Diencephalon (tissue), 1 donor: ENCODE data around the gene NAALAD2. TPM values are rescaled to one million over a fixed set of nuclear protein-coding genes. Genes with fewer than 3 reads are reported as not detected.

ENCODE experiments used
- small RNA-seq: library from RNA; depleted of rRNA; stranded (forward); fragments of <200 nt; gene quantifications from one replicate; pipeline ENCODE3, GENCODE V24; 2014
- total RNA-seq: library from RNA; depleted of rRNA; stranded (reverse); fragments of >200 nt; gene quantifications from one replicate; pipeline ENCODE4 v1.2.3, GENCODE V29; 2014

The NAALAD2 gene
- total RNA-seq, result 16.8 TPM

DNA sequence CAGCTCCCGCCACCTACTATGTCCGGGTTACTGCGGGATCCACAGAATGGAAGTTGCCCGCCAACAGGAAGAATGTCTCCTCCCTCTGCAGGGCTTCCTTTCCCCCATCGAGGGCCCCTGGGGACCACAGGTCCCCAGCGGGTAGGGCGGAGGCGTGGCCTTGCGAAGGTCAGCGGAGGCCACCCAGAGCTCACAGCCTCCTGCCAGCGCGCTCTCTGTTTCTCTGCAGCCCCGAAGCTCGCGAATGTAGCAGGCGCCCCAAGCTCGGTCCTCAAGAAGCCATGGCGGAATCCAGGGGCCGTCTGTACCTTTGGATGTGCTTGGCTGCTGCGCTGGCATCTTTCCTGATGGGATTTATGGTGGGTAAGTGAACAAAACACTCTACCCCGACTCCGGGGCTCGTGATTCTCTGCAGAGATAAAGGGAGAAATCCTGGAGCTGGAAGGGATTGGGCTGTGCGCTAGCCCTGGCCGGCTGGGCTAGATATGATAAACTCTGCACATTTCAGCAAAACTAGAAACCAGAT is at the start of gene NAALAD2:
Gene NAALAD2 (plus strand): TSS at position 186 of the 526 bp plus-strand sequence. CDS start 96 bp downstream, at position 282.

DNA sequence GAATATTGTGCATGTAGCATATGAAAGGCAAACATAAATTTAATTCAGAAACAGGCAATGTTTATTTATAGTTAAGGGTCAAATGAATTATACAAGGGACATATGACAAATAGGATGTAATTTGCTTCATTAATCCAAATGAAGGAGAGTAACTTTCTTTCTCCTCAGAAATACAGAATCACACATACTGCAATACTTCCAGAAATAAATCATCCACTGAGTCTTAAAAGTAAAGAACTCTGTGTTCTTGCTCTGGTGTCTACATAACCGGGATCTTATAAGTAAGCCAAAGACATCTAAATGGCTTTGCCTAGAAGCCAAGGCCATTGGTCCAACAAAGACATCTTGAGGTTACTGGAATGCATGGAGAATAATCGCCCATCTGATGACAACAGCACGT is 48.8 kb upstream of the NAALAD2 start, which contains the start of gene UBTFL1:
Gene UBTFL1 (plus strand): TSS at position 301 of the 400 bp plus-strand sequence. CDS start 0 bp downstream, at position 301.

DNA sequence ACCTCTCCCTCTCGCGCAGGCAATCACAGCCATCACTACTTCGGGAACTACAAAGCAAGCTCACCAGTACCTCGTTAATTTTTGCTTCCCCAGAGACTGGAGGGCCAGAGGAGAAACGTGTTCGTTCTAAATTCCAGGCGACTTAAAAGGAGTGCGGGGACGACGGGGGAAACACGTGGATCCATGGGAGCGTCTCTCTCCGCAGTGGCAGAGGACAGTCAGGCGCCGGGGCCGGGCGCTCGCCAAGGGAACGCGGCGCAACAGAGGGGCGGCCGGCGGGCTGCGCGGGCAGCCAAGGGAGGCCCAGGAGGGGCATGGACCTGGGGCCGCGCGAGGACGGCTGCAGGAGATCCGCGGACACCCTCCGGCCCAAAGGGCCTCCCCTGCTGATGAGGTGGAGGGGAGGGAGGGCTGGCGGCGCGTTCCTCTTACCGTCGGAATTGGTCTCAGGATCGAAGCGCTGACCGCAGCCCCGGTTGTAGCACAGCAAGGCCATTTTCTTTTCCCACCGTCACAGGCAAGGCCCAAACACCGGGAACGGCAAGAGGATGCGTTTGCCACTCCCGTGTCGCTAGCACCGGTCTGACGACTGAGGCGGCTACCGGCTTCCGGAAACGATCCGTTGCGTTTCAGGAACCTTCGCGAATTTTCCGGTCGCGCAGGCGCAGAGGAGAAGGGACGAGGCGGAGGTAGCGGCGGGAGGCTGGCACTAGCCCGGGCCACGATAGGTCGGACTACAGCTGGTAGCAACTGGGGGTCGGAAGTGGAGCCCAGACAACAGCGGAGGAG is 88.2 kb downstream of the NAALAD2 start, which contains the start of gene CHORDC1:
Gene CHORDC1 (minus strand): TSS at position 591 of the 789 bp plus-strand sequence. CDS start 95 bp downstream, at position 496.

Small RNA genes within 50 kb of the gene (small RNA-seq; reads per million reads assigned to genes)
- gene RF00275, result not detected

Other genes starting within 250 kb of the NAALAD2 start
- not detected for gene TRIM49D1, start 212.4 kb upstream of the NAALAD2 start, total RNA-seq
- gene TRIM49D2, start 210.6 kb upstream of the NAALAD2 start, total RNA-seq, result not detected
- not detected for gene TRIM64, start 168.6 kb upstream of the NAALAD2 start, total RNA-seq
- not detected for gene TRIM49C, start 103.6 kb upstream of the NAALAD2 start, total RNA-seq
- not detected for gene UBTFL1, start 48.7 kb upstream of the NAALAD2 start, total RNA-seq
- gene CHORDC1, start 88.4 kb downstream of the NAALAD2 start, total RNA-seq, result 62.5 TPM